ENCODE measurements around the gene SPG11. TPM values are rescaled to one million over a fixed set of nuclear protein-coding genes. Genes with fewer than 3 reads are reported as not detected.

SPG11 gene
- total and polyA plus RNA-seq, 2 experiments from 2014 or later = 23.3 to 42.2 TPM

DNA sequence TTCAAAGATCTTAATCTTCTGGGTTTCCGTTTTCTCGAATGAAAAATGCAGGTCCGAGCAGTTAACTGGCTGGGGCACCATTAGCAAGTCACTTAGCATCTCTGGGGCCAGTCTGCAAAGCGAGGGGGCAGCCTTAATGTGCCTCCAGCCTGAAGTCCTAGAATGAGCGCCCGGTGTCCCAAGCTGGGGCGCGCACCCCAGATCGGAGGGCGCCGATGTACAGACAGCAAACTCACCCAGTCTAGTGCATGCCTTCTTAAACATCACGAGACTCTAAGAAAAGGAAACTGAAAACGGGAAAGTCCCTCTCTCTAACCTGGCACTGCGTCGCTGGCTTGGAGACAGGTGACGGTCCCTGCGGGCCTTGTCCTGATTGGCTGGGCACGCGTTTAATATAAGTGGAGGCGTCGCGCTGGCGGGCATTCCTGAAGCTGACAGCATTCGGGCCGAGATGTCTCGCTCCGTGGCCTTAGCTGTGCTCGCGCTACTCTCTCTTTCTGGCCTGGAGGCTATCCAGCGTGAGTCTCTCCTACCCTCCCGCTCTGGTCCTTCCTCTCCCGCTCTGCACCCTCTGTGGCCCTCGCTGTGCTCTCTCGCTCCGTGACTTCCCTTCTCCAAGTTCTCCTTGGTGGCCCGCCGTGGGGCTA is 47.8 kb upstream of the SPG11 start, which contains the start of the genes B2M and PATL2:
B2M (plus strand) TSS at position 422 of the 647 bp plus-strand sequence; CDS start at position 452, 30 bp downstream.
PATL2 (minus strand) TSS at position 228 of the 647 bp plus-strand sequence. CDS start 34,833 bp downstream, outside the sequence.
- H3K27me3 ChIP-seq (ENCODE audit: insufficient read depth) = peaks cover 16% of the 10 kb centered on the region
- TF ChIP-seq, protein P1, sequence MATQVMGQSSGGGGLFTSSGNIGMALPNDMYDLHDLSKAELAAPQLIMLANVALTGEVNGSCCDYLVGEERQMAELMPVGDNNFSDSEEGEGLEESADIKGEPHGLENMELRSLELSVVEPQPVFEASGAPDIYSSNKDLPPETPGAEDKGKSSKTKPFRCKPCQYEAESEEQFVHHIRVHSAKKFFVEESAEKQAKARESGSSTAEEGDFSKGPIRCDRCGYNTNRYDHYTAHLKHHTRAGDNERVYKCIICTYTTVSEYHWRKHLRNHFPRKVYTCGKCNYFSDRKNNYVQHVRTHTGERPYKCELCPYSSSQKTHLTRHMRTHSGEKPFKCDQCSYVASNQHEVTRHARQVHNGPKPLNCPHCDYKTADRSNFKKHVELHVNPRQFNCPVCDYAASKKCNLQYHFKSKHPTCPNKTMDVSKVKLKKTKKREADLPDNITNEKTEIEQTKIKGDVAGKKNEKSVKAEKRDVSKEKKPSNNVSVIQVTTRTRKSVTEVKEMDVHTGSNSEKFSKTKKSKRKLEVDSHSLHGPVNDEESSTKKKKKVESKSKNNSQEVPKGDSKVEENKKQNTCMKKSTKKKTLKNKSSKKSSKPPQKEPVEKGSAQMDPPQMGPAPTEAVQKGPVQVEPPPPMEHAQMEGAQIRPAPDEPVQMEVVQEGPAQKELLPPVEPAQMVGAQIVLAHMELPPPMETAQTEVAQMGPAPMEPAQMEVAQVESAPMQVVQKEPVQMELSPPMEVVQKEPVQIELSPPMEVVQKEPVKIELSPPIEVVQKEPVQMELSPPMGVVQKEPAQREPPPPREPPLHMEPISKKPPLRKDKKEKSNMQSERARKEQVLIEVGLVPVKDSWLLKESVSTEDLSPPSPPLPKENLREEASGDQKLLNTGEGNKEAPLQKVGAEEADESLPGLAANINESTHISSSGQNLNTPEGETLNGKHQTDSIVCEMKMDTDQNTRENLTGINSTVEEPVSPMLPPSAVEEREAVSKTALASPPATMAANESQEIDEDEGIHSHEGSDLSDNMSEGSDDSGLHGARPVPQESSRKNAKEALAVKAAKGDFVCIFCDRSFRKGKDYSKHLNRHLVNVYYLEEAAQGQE (IDR thresholded peaks at IDR 0.05; ENCODE audit: unreplicated experiment) = no peak
- TF ChIP-seq, protein P2, sequence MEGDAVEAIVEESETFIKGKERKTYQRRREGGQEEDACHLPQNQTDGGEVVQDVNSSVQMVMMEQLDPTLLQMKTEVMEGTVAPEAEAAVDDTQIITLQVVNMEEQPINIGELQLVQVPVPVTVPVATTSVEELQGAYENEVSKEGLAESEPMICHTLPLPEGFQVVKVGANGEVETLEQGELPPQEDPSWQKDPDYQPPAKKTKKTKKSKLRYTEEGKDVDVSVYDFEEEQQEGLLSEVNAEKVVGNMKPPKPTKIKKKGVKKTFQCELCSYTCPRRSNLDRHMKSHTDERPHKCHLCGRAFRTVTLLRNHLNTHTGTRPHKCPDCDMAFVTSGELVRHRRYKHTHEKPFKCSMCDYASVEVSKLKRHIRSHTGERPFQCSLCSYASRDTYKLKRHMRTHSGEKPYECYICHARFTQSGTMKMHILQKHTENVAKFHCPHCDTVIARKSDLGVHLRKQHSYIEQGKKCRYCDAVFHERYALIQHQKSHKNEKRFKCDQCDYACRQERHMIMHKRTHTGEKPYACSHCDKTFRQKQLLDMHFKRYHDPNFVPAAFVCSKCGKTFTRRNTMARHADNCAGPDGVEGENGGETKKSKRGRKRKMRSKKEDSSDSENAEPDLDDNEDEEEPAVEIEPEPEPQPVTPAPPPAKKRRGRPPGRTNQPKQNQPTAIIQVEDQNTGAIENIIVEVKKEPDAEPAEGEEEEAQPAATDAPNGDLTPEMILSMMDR (conservative IDR thresholded peaks at IDR 0.05; ENCODE audit: low read depth in 2 of 2) = peak in 1 of 2 experiments; percentile 5; a peak in 1 of 4 replicates
- TF ChIP-seq ZNF114 (CRISPR knock-in tag; IDR thresholded peaks at IDR 0.05) = no peak
- TF ChIP-seq, protein P3, sequence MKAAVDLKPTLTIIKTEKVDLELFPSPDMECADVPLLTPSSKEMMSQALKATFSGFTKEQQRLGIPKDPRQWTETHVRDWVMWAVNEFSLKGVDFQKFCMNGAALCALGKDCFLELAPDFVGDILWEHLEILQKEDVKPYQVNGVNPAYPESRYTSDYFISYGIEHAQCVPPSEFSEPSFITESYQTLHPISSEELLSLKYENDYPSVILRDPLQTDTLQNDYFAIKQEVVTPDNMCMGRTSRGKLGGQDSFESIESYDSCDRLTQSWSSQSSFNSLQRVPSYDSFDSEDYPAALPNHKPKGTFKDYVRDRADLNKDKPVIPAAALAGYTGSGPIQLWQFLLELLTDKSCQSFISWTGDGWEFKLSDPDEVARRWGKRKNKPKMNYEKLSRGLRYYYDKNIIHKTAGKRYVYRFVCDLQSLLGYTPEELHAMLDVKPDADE (IDR thresholded peaks at IDR 0.05) = no peak
- TF ChIP-seq STAT1 (IDR thresholded peaks at IDR 0.05; ENCODE audit: unreplicated experiment) = no peak
- peak; percentile 96 for TF ChIP-seq POLR2AphosphoS5 (IDR thresholded peaks at IDR 0.05; ENCODE audit: low read depth)
- no peak for TF ChIP-seq ZNF462 (CRISPR knock-in tag; IDR thresholded peaks at IDR 0.05)
- no peak for TF ChIP-seq EZH2 (IDR thresholded peaks at IDR 0.05; ENCODE audit: low read depth, unreplicated experiment)
- TF ChIP-seq CREB1 (CRISPR knock-in tag; IDR thresholded peaks at IDR 0.05; ENCODE audit: low read depth) = peak; percentile 95
- no peak for TF ChIP-seq ZNF331 (CRISPR knock-in tag; IDR thresholded peaks at IDR 0.05; ENCODE audit: low read depth)
- no peak for TF ChIP-seq EZH2phosphoT487 (IDR thresholded peaks at IDR 0.05; ENCODE audit: unreplicated experiment)
- TF ChIP-seq JUNB (IDR thresholded peaks at IDR 0.05; ENCODE audit: unreplicated experiment) = no peak
- TF ChIP-seq NANOG (IDR thresholded peaks at IDR 0.05; ENCODE audit: borderline replicate concordance) = no peak
- Mint-ChIP-seq H3K4me3 (peak within 1 kb of the TSS; percentile 95), H3K27me3 (ENCODE audit: insufficient read depth, low read depth, poor library complexity) (peaks cover 20% of the 10 kb centered on the region), H3K9me3 (no peaks in the 10 kb centered on the region), H3K4me1 (peaks cover 8% of the 10 kb centered on the region; the same call in 2 of the 3 replicates), H3K27ac (peak within 1 kb of the TSS; percentile 98), H3K36me3 (ENCODE audit: low read depth) (no peaks in the 10 kb centered on the region; the same call in 2 of the 3 replicates)
- H3F3A ChIP-seq (replicated peaks; ENCODE audit: low read depth) = no peaks in the 10 kb centered on the region
- peak within 1 kb of the TSS; percentile 86 for H2AFZ ChIP-seq
- H3K36me3 ChIP-seq (ENCODE audit: insufficient read depth) = no peaks in the 10 kb centered on the region
- no peaks in the 10 kb centered on the region for H3K4me1 ChIP-seq (ENCODE audit: insufficient read depth)
- ATAC-seq (peak; percentile 93), DNase-seq (ENCODE audit: low spot score) (peak; percentile 98)
- H3K9me2 ChIP-seq (ENCODE audit: insufficient read depth) = no peaks in the 10 kb centered on the region
- no peak within 1 kb of the TSS for H3K27ac ChIP-seq (ENCODE audit: low read depth)
- peaks cover 11% of the 10 kb centered on the region; the same call in 1 of the 2 replicates for H4K20me1 ChIP-seq (replicated peaks; ENCODE audit: insufficient read depth)
- H3K4me3 ChIP-seq = peak within 1 kb of the TSS; percentile 61
- H3K4me2 ChIP-seq = peak within 1 kb of the TSS; percentile 81
- peaks cover 10% of the 10 kb centered on the region; the same call in 1 of the 2 replicates for H3K79me2 ChIP-seq (replicated peaks; ENCODE audit: insufficient read depth)

Data from GM23338 (cell line).